HCT116 (cell line): ENCODE measurements around the gene FOXD3. TPM values are rescaled to one million over a fixed set of nuclear protein-coding genes. Genes with fewer than 3 reads are reported as not detected.

Experiments
- ATAC-seq: fragments of 200-7000 bp; cut with Tn5 transposase; 2 replicates; pipeline ENCODE4 v1.9.1; 2020; ENCODE audit warnings: mild to moderate bottlenecking, moderate library complexity
- BruUV-seq: library from RNA; stranded (reverse); fragments of 400-500 nt; replicated peaks from 2 replicates; lab custom pipeline; 2021; lab: Mats Ljungman, UMichigan
- CTCF ChIA-PET: fragments of 300-600 bp; sonication (Branson Sonifier 250); formaldehyde crosslinking; loops from one replicate; lab custom pipeline; 2021; ENCODE audit warnings: antibody characterized with exemption; lab: Charles Lee
- POLR2A ChIA-PET: fragments of 300-600, 350-600 bp; sonication (Branson Sonifier 250); formaldehyde crosslinking; loops from one replicate; lab custom pipeline; 2021; ENCODE audit warnings: antibody characterized with exemption; lab: Charles Lee
- RAD21 ChIA-PET, 2 experiments: fragments of 300-600 bp; sonication (Branson Sonifier 250); formaldehyde crosslinking; loops; one replicate each; lab custom pipeline; 2023; ENCODE audit warnings: low total read pairs in 2 of 2; ENCODE audit not compliant: uncharacterized antibody in 2 of 2, unreplicated experiment in 2 of 2, low non-redundant PET in 1 of 2; lab: Charles Lee
- DNase-seq: peaks from one replicate; pipeline ENCODE4 v3.0.0-alpha.2; 2010; ENCODE audit warnings: low read depth, low spot score
- H2AFZ ChIP-seq: fragments of 200-600 bp; shearing (Covaris generic), sonication (generic); 2 replicates; pipeline ENCODE4 v1.6.1; 2017; ENCODE audit warnings: low read depth, mixed run types, mixed read lengths, antibody characterized with exemption, low read length; ENCODE audit not compliant: poor library complexity, severe bottlenecking
- H3K27ac ChIP-seq: 2 replicates; pipeline ENCODE4 v1.5.1; 2012; ENCODE audit warnings: low read depth, low read length
- H3K27me3 ChIP-seq: fragments of 200-600 bp; sonication (generic); 2 replicates; pipeline ENCODE4 v1.6.1; 2016; ENCODE audit warnings: mixed run types, low read length, mixed read lengths; ENCODE audit not compliant: insufficient read depth
- H3K36me3 ChIP-seq, 2 experiments: fragments of 200-500 bp in 1 of 2; fragments of 200-600 bp in 1 of 2; sonication (Bioruptor generic) in 1 of 2; sonication (generic) in 1 of 2; 2 replicates each; pipeline versions ENCODE4 v1.5.1 to v1.6.1; 2014 to 2016; ENCODE audit warnings: low read length in 2 of 2, inconsistent platforms in 1 of 2, mixed read lengths in 1 of 2, mixed run types in 1 of 2; ENCODE audit not compliant: insufficient read depth in 2 of 2, control insufficient read depth in 1 of 2
- H3K4me1 ChIP-seq, 2 experiments: fragments of 200-600 bp in 1 of 2; sonication (generic) in 1 of 2; 2 replicates each; pipeline versions ENCODE4 v1.5.1 to v1.6.1; 2012 to 2017; ENCODE audit warnings: low read length in 2 of 2, inconsistent platforms in 1 of 2, mild to moderate bottlenecking in 1 of 2, mixed read lengths in 1 of 2, mixed run types in 1 of 2, moderate library complexity in 1 of 2; ENCODE audit not compliant: insufficient read depth in 2 of 2, control insufficient read depth in 1 of 2
- H3K4me2 ChIP-seq: fragments of 200-600 bp; sonication (generic); 2 replicates; pipeline ENCODE4 v1.6.1; 2017; ENCODE audit warnings: mixed run types, low read length, mixed read lengths
- H3K4me3 ChIP-seq, 2 experiments: fragments of 200-600 bp in 1 of 2; sonication (generic) in 1 of 2; replicated peaks in 1 of 2; 2 replicates each; pipeline ENCODE4 v1.5.1; 2011 to 2016; ENCODE audit warnings: low read length in 2 of 2, control low read depth in 1 of 2, low read depth in 1 of 2, mild to moderate bottlenecking in 1 of 2, mixed read lengths in 1 of 2, mixed run types in 1 of 2
- H3K79me2 ChIP-seq: fragments of 200-600 bp; sonication (generic); 2 replicates; pipeline ENCODE4 v1.6.1; 2017; ENCODE audit warnings: mild to moderate bottlenecking, mixed run types, low read length, moderate library complexity, mixed read lengths; ENCODE audit not compliant: insufficient read depth
- H3K9ac ChIP-seq: fragments of 200-600 bp; sonication (generic); 2 replicates; pipeline ENCODE4 v1.6.1; 2016; ENCODE audit warnings: low read length, mixed read lengths
- H3K9me2 ChIP-seq: fragments of 200-600 bp; sonication (generic), shearing (Covaris generic); 2 replicates; pipeline ENCODE4 v1.6.1; 2017; ENCODE audit warnings: mixed run types, mild to moderate bottlenecking, moderate library complexity; ENCODE audit not compliant: insufficient read depth
- H3K9me3 ChIP-seq, 2 experiments: fragments of 200-500 bp in 1 of 2; fragments of 200-600 bp in 1 of 2; sonication (Bioruptor generic) in 1 of 2; sonication (generic) in 1 of 2; 2 replicates each; pipeline ENCODE4 v1.6.1; 2014 to 2017; ENCODE audit warnings: low read length in 2 of 2, mixed read lengths in 2 of 2, inconsistent platforms in 1 of 2, low read depth in 1 of 2, mild to moderate bottlenecking in 1 of 2, mixed run types in 1 of 2, moderate library complexity in 1 of 2; ENCODE audit not compliant: control insufficient read depth in 1 of 2, insufficient read depth in 1 of 2
- H4K20me1 ChIP-seq: fragments of 200-600 bp; sonication (generic), shearing (Covaris generic); 2 replicates; pipeline ENCODE4 v1.6.1; 2017; ENCODE audit warnings: mixed run types, mild to moderate bottlenecking, moderate library complexity; ENCODE audit not compliant: insufficient read depth
- CBX3 ChIP-seq: IDR thresholded peaks from 2 replicates; pipeline ENCODE4 v1.6.1; 2012; ENCODE audit warnings: low read depth
- CTCF ChIP-seq, 3 experiments: fragments of 200-600 bp in 1 of 3; sonication (generic) in 1 of 3; IDR thresholded peaks in 2 of 3; conservative IDR thresholded peaks in 1 of 3; 2 replicates each; pipeline ENCODE4 v1.5.1; 2012 to 2017; ENCODE audit warnings: low read depth in 2 of 3, low read length in 2 of 3, antibody characterized with exemption in 1 of 3, borderline replicate concordance in 1 of 3, control low read depth in 1 of 3, mild to moderate bottlenecking in 1 of 3, mixed read lengths in 1 of 3, mixed run types in 1 of 3, moderate library complexity in 1 of 3; ENCODE audit not compliant: insufficient read depth in 1 of 3
- ELF1 ChIP-seq: IDR thresholded peaks from 2 replicates; pipeline ENCODE4 v1.6.1; 2012; ENCODE audit warnings: low read depth, borderline replicate concordance
- RAD21 ChIP-seq: IDR thresholded peaks from 2 replicates; pipeline ENCODE4 v1.6.1; 2012; ENCODE audit warnings: low read depth, mild to moderate bottlenecking
- SRF ChIP-seq: IDR thresholded peaks from 2 replicates; pipeline ENCODE4 v1.6.1; 2012; ENCODE audit warnings: low read depth
- ZNF274 ChIP-seq: fragments of 200-500 bp; sonication (Bioruptor generic); IDR thresholded peaks from 2 replicates; pipeline ENCODE4 v1.6.1; 2014; ENCODE audit warnings: mild to moderate bottlenecking, low read depth, low read length, inconsistent platforms
- intact Hi-C: fragments of 100-400 bp; cut with micrococcal nuclease; formaldehyde crosslinking; loops from 2 replicates; pipeline ENCODE4 v1.10.0; 2022
- total RNA-seq: library from RNA; stranded (reverse); gene quantifications from one replicate; pipeline ENCODE4 v1.2.1, GENCODE V29; 2021; ENCODE audit not compliant: unreplicated experiment
- TF ChIP-seq, protein P1 (sequence below): IDR thresholded peaks from 2 replicates; pipeline ENCODE4 v1.6.1; 2012; ENCODE audit warnings: low read depth

FOXD3 gene
- total RNA-seq, 1 experiment from 2014 or later, result 0.17 TPM

- H3K4me1 ChIP-seq, result no peaks in the 10 kb centered on the region
- no peaks in the 10 kb centered on the region for H4K20me1 ChIP-seq
- H3K4me3 ChIP-seq, result no peak overlapping the region
- H3K79me2 ChIP-seq, result no peaks in the 10 kb centered on the region
- no peaks in the 10 kb centered on the region for H3K9me3 ChIP-seq
- CTCF ChIA-PET, result interaction anchor here (1.7 kb wide), 1 partner anchor 15 kb away, joined by 4 read pairs; no protein-coding TSS in a partner anchor
- no TSS peak for BruUV-seq
- no peaks in the 10 kb centered on the region for H3K9me2 ChIP-seq
- H2AFZ ChIP-seq, result no peak overlapping the region
- POLR2A ChIA-PET, result no interaction called here
- DNase-seq, result no peak
- no peak overlapping the region for H3K4me2 ChIP-seq
- H3K9ac ChIP-seq, result no peak overlapping the region
- TF ChIP-seq ZNF274 (no peak), CTCF (IDR thresholded peaks at IDR 0.05 in 2 of 3, conservative IDR thresholded peaks at IDR 0.05 in 1 of 3; ENCODE audit: borderline replicate concordance in 1 of 3, insufficient read depth in 1 of 3, low read depth in 2 of 3, low read length in 2 of 3) (no peak), CBX3 (no peak), ELF1 (no peak), RAD21 (no peak), SRF (no peak)
- TF ChIP-seq, protein P1, sequence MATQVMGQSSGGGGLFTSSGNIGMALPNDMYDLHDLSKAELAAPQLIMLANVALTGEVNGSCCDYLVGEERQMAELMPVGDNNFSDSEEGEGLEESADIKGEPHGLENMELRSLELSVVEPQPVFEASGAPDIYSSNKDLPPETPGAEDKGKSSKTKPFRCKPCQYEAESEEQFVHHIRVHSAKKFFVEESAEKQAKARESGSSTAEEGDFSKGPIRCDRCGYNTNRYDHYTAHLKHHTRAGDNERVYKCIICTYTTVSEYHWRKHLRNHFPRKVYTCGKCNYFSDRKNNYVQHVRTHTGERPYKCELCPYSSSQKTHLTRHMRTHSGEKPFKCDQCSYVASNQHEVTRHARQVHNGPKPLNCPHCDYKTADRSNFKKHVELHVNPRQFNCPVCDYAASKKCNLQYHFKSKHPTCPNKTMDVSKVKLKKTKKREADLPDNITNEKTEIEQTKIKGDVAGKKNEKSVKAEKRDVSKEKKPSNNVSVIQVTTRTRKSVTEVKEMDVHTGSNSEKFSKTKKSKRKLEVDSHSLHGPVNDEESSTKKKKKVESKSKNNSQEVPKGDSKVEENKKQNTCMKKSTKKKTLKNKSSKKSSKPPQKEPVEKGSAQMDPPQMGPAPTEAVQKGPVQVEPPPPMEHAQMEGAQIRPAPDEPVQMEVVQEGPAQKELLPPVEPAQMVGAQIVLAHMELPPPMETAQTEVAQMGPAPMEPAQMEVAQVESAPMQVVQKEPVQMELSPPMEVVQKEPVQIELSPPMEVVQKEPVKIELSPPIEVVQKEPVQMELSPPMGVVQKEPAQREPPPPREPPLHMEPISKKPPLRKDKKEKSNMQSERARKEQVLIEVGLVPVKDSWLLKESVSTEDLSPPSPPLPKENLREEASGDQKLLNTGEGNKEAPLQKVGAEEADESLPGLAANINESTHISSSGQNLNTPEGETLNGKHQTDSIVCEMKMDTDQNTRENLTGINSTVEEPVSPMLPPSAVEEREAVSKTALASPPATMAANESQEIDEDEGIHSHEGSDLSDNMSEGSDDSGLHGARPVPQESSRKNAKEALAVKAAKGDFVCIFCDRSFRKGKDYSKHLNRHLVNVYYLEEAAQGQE, result no peak
- H3K27me3 ChIP-seq, result no peaks in the 10 kb centered on the region
- H3K36me3 ChIP-seq, result no peaks in the 10 kb centered on the region
- no peak overlapping the region for H3K27ac ChIP-seq
- no peak for ATAC-seq
- RAD21 ChIA-PET, result no interaction called here
- intact Hi-C loops, result no loop called here
Observed at GRCh38 chr1:63342402-63342801, 20.0 kb downstream of the FOXD3 start.
